SIG-M5 treated with dmso at 0.1 percent for 504 hours (cell line): ENCODE measurements around the gene GATAD2B.
"Not testable (repeated sequence)": the region's sequence is repeated elsewhere in the genome, so short reads cannot be mapped to it uniquely, and the experiment has no call there.

Experiments used
- DNase-seq: peaks from one replicate; lab custom pipeline; 2025; ENCODE audit not compliant: unreplicated experiment; lab: John Stamatoyannopoulos, UW

The GATAD2B gene

GRCh38 chr1:153888533-153888932 is 34.2 kb downstream of the GATAD2B start:
- no peak for DNase-seq

DNA sequence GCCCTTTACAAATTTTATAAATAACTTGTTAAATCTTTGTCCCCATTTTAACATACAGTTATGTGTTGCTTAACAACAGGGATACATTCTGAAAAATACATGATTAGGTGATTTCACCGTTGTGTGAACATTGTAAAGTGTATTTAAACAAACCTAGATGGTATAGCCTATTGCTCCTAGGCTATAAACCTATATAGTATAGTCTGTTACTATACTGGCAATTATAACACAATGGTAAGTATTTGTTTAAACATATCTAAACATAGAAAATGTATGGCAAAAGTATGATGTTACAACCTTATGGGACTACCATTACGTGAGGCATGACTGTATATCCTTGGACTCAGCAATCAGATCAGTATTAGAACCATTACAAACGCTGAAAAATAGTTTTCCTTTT is 36.6 kb downstream of the GATAD2B start:
- no peak for DNase-seq

DNA sequence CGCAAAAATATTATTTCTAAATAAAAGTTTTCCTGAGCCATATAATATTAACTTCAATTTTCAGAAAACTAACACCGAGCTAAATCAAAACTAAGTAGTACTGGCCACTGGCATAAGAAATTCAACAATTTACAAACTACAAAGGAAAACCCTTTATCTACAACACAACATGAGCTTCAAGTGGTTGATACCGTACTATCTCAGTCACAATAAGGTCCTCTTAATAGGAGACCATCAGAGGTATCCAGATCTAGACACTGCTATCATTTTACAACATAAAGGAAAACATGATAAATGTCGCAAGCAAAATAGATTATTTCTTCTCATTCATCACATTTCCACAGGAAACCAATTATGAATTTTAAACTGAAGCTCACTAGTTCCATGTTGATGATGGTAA is 39.5 kb downstream of the GATAD2B start:
- no peak for DNase-seq

GRCh38 chr1:153882296-153882912 is 40.4 kb downstream of the GATAD2B start:
- DNase-seq: no peak

DNA sequence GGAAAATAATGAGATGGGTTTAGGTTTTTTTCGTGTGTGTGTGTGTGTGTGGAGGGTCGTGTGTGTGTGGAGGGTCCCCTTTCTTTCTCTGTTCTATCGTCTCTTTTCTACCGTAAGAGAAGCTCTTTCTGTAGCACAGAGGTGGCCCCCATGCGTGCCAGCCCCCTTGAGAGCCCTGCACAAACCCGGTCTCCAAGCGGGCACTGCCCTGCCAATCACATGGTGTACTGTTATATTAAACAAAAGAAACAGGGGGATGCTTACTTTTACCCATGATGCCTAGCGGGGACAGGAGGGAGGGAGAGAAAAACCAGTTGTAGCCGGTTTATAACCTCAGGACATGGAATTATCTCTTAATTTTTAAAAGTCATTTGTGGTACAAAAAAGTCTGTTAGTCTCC is 41.0 kb downstream of the GATAD2B start:
- no peak for DNase-seq

DNA sequence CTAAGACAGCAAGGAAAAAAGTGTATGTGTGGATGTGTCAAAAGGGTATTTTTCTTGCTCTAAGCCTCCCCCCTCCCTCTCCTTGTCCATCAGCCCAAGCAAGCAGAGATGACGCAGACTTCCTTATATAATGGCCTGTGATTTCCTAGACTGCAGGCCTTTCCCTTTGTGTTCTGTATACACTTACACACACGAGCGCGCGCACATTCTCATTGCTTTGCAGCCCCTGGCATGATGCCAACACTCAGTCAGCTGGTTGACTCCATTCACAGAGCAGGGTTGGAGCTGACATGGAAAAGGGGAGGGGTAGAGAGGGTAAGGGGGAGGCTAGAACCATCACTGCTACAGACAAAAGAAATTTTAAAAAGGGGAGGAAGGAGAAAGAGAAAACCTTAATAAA is 41.8 kb downstream of the GATAD2B start:
- DNase-seq: no peak

GRCh38 chr1:153880024-153880423 is 42.7 kb downstream of the GATAD2B start:
- no peak for DNase-seq

GRCh38 chr1:153877112-153877511 is 45.7 kb downstream of the GATAD2B start:
- DNase-seq: no peak

- no peak for DNase-seq
These were observed 49.8 kb downstream of the GATAD2B start for GRCh38 chr1:153872934-153873333.

DNA sequence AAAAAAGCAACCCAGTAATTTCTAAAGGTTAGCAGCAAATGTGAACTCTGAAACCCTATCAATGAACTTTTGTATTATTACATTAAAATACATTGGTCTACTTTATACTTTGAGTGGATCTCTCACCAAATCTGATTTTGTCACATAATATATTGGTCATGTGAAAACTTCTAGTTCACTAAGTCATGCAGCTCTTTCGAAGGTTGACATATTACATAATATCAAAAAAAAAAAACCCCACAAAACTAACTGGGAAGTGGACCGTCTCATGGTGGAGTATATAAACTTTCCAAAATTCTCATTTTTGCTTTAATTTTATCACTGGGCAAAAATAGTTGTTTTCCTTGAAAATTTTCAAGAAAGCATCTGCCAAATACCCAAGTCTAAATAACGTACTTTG is 50.4 kb downstream of the GATAD2B start:
- DNase-seq: no peak

DNA sequence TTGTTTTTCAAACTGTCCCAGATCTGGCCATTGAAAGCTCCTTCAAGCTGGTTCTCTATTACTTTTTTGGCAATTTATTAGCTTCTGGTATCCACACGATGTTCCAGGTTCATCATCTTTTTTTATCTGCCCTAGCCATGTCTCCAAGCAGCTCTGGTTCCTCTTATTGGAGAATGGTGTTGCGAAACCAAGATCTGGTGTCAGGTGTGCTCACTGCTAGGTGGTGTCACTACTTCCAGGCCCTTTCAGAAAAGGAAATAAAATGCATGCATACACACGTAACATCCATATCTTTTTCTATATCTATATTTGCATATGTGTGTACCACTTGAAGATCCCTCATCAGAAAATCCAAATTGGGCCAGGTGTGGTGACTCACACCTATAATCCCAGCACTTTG is 53.3 kb downstream of the GATAD2B start:
- DNase-seq: no peak

DNA sequence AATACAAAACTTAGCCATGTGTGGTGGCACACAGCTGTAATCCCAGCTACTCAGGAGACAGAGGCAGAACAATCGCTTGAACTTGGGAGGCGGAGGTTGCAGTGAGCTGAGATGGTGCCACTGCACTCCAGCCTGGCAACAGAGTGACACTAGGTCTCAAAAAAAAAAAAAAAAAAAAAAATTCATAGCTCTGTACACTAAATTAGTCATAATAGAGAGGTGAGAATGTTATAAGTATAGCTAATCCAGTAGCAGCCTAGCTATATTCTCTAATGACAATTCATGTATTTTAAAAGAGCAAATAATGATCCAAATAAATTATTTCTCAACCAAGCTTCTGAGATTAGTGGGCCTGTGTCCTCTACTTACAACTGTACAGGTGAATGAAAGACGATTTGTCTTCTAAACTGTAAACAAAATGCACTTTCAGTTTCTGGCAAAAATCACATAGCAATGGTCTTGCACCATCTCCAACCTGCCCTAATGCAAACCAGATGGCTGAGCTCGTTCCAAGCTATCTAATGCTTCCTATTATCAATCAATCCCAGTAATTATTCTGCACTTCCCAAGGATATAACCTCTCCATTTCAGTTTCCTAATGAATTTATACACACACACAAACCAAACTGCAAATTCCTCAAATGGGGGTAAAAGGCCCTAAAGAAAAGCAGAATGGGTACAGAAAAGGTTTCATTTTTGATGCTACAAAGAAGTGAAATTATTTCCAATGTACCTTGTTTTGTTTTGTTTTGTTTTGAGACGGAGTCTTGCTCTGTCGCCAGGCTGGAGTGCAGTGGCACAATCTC is 56.5 kb downstream of the GATAD2B start:
- DNase-seq: no peak

DNA sequence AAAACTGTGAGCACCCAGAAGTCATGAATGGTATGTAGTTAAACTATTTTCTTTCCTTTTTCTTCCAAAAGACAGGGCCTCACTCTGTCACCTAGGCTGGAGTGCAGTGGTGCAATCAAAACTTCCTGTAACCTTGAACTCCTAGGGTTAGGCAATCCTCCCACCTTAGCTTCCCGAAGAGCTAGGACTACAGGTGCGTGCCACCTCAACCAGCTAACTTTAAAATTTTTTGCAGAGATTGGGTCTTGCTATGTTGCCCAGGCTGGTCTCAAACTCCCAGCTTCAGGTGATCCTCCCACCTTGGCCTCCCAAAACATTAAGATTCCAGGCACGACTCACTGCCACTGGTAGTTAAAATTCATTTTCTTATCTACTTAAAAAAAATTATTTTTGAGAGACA is 62.5 kb downstream of the GATAD2B start:
- no peak for DNase-seq

GRCh38 chr1:153857505-153857904 is 65.3 kb downstream of the GATAD2B start:
- no peak for DNase-seq

GRCh38 chr1:153856763-153857162 is 66.0 kb downstream of the GATAD2B start:
- no peak for DNase-seq

- no peak for DNase-seq
These were observed 70.6 kb downstream of the GATAD2B start for GRCh38 chr1:153852170-153852569.

GRCh38 chr1:153849487-153850185 is 73.1 kb downstream of the GATAD2B start:
- DNase-seq: peak; percentile 91

DNA sequence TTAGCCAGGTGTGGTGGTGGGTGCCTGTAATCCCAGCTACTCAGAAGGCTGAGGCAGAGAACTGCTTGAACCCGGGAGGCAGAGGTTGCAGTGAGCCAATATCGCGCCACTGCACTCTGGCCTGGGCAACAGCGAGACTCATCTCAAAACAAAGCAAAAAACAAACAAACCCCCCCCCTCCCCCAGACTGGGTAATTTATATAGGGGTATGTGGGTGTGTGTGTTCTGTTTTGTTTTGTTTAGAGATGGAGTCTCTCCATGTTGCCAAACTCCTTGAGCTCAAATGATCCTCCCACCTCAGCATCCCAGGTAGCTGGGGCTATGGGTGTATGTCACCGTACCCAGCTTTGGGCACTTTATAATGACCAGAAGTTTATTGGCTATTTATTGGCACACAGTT is 74.0 kb downstream of the GATAD2B start:
- DNase-seq: no peak

DNA sequence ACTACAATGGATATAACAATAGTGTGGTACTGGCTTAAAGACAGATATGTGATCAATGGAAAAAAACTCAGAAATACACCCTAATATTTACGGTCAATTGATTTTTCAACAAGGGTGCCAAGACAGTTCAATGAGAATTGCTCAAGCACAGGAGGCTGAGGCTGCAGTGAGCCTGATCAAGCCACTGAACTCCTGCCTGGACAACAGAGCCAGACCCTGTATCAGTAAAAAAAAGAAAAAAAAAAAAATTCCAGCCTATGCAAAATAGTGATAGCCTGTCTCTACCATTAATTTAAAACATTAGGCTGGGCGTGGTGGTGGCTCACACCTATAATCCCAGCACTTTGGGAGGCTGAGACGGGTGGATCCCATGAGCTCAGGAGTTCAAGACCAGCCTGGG is 77.6 kb downstream of the GATAD2B start:
- DNase-seq: no peak

DNA sequence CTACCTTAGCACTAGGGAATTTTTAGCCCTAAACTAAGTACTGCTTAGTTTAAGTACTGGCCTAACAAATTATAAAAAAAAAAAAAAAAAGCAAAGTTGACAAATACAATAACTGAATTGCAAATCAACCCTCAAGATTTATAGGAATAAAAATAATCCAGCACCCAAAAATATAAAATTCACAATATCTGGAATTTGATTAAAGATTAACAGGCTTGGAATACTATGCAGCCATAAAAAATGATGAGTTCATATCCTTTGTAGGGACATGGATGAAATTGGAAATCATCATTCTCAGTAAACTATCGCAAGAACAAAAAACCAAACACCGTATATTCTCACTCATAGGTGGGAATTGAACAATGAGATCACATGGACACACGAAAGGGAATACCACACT is 78.4 kb downstream of the GATAD2B start:
- not testable (repeated sequence) for DNase-seq

DNA sequence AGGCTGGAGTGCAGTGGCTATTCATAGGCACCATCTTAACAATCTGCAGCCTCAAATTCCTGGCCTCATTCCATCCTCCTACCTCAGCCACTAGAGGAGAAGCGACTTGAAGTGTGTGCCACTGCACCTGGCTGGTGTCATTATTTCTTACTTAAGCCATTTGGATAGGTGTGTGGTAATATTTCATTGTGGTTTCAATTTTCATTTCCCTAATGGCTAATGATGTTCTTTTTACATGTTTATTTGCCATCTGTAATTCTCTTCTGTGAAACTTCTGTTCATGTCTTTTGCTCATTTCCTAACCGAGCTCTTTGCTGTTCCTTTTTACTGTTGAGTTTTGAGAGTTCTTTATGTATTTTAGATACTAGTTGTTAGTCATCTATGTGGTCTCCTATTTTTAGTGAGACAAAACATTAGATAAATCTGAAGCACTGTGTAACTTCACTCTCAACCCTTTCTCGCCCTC is 80.7 kb downstream of the GATAD2B start:
- no peak for DNase-seq

DNA sequence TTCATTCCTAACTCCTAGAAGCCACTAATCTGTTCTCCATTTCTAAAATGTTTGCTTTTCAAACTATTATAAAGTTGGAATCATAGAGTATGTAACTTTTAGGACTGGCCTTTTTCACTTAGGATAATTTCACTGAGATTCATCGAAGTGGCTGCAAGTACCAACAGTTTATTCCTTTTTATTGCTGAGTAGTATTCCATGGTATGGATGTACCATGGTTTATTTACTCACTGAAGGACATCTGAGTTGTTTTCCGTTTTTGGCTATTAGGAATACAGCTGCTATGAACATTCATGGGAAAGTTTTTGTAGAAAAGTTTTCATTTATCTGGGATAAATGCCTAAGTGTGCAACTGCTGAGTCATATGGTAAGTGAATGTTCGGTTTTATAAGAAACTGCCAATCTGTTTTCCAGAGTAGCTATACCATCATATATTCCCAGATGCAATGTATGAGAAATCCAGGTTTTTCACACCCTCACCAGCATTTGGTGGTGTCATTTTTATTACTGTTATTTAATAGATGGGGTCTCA is 81.2 kb downstream of the GATAD2B start:
- no peak for DNase-seq
